SK-N-MC (cell line): Measurements from ENCODE around the gene HES4.

Source experiments
- EZH2 ChIP-seq: fragments of 200-600 bp; sonication (generic); IDR thresholded peaks from one replicate; pipeline ENCODE4 v1.6.1; 2017; ENCODE audit warnings: antibody characterized with exemption
- POLR2AphosphoS5 ChIP-seq: IDR thresholded peaks from 2 replicates; pipeline ENCODE4 v1.6.1; 2012; ENCODE audit warnings: mild to moderate bottlenecking, low read depth, low read length, borderline replicate concordance

DNA sequence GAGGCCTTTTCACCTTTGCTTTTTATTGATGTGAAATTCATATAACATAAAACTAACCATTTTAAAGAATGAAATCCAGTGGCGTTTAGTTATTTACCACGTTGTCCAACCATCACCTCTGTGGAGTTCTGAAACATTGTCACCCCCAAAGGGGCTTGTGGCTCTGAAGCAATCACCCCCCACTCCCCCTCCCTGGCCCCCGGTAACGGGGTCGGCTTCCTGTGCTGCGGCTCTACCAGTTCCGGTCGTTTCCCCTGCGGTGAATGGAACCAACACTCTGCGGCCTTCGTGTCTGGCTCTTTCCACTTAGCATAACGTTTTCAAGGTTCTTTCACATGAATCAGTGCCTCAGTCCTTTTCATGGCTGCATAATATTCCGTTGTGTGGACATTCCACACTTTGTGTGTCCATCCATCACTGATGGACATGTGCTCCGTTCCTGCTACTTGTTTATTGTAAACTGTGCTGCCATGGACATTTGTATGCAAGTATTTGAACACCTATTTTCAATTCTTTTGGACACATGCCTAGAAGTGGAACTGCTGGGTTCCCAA, 11.6 kb upstream of the HES4 start:
- TF ChIP-seq POLR2AphosphoS5 = no peak
- no peak for TF ChIP-seq EZH2
